Psoas muscle (tissue), 8 donors: ENCODE results near the gene AP1M2. TPM values are rescaled to one million over a fixed set of nuclear protein-coding genes. Genes with fewer than 3 reads are reported as not detected.

Experiments used
- ATAC-seq, 4 donors: fragments of 200-7000 bp; cut with Tn5 transposase; one replicate each; pipeline ENCODE4 v1.9.1; 2020; ENCODE audit warnings: moderate library complexity in 3 of 4, mild to moderate bottlenecking in 2 of 4
- DNase-seq, 2 donors: peaks; one replicate each; pipeline ENCODE4 v3.0.0-alpha.2; 2020
- H3K27ac ChIP-seq: fragments of 200-600 bp; one replicate; pipeline ENCODE4 v1.8.0; 2022
- H3K27me3 ChIP-seq, 3 donors: fragments of 200-600 bp in 1 of 3; one replicate each; pipeline versions ENCODE4 v1.6.1 to v1.8.0; 2013 to 2022; ENCODE audit warnings: low read length in 2 of 3, mild to moderate bottlenecking in 2 of 3, moderate library complexity in 1 of 3; ENCODE audit not compliant: insufficient read depth in 3 of 3
- H3K36me3 ChIP-seq, 2 donors: fragments of 200-600 bp in 1 of 2; one replicate each; pipeline versions ENCODE4 v1.6.1 to v1.8.0; 2013 to 2022; ENCODE audit warnings: low read depth in 1 of 2, mild to moderate bottlenecking in 1 of 2, moderate library complexity in 1 of 2; ENCODE audit not compliant: insufficient read depth in 1 of 2
- H3K4me1 ChIP-seq: fragments of 200-600 bp; one replicate; pipeline ENCODE4 v1.8.0; 2022
- H3K4me3 ChIP-seq: fragments of 200-600 bp; one replicate; pipeline ENCODE4 v1.8.0; 2022; ENCODE audit warnings: mild to moderate bottlenecking
- H3K9me3 ChIP-seq: fragments of 200-600 bp; one replicate; pipeline ENCODE4 v1.8.0; 2022
- WGBS, 3 donors: extraction: QIAGEN DNeasy Blood & Tissue Kit; methylation state at CpG; one replicate each; pipeline versions ENCODE4 v1.1.6 to v1.1.7; 2013; 5-methylcytosine and 5-hydroxymethylcytosine counted together
- intact Hi-C, 2 donors: fragments of 100-400 bp; cut with DNase I; formaldehyde crosslinking; loops; one replicate each; pipeline versions ENCODE4 v1.11.0 to v1.14.2; 2022
- polyA plus RNA-seq, 3 donors: library from polyadenylated mRNA; stranded (reverse); fragments of 200-250 nt; gene quantifications; one replicate each; pipeline ENCODE4 v1.2.3, GENCODE V29; 2013
- total RNA-seq, 4 donors: library from RNA; stranded (reverse); fragmentation: NEBNext Ultra II Directional in 2 of 4; extraction: Animal tissue kit (Norgen Biotek cat#: 25700) in 2 of 4; gene quantifications; one replicate each; pipeline versions ENCODE4 v1.2.1 to v1.2.4, GENCODE V29; 2021 to 2023
- TF ChIP-seq, protein P1 (sequence below): fragments of 200-600 bp; IDR thresholded peaks from one replicate; pipeline ENCODE4 v1.8.0; 2022; ENCODE audit warnings: antibody characterized with exemption
- donor health status: healthy with polysubstance abuse.
- donor health status: DM: no; HTN: no; CAD: no; lungs with moderate emphysema.
- donor health status: Bipolar disorder and iron deficiency.
- donor health status: healthy.
- donor health status: DM: yes; HTN: yes; CAD: no.
- donor health status: DM: no; HTN: no; CAD: no.
- donor health status: DM: no; HTN: no; CAD: no.
- donor health status: DM: yes; HTN: yes; CAD: no.

The AP1M2 gene
- total and polyA plus RNA-seq, 7 donors = 0.13 TPM; not detected in 6

- Histone ChIP-seq H3K27ac (no peak overlapping the region), H3K36me3 (peaks cover 7 to 95% of the 10 kb centered on the region in 2 donors), H3K27me3 (no peaks in the 10 kb centered on the region), H3K4me1 (no peaks in the 10 kb centered on the region), H3K9me3 (no peaks in the 10 kb centered on the region), H3K4me3 (no peak overlapping the region)
- ATAC-seq (peak in 1 of 4 donors; percentile 2), DNase-seq (peak in 1 of 2 donors; percentile 54)
- intact Hi-C loops = no loop called here
- WGBS, 3 donors = 89 to 93% (median 90%) methylated on average over 31 to 33 of the region's 33 CpGs
- TF ChIP-seq, protein P1, sequence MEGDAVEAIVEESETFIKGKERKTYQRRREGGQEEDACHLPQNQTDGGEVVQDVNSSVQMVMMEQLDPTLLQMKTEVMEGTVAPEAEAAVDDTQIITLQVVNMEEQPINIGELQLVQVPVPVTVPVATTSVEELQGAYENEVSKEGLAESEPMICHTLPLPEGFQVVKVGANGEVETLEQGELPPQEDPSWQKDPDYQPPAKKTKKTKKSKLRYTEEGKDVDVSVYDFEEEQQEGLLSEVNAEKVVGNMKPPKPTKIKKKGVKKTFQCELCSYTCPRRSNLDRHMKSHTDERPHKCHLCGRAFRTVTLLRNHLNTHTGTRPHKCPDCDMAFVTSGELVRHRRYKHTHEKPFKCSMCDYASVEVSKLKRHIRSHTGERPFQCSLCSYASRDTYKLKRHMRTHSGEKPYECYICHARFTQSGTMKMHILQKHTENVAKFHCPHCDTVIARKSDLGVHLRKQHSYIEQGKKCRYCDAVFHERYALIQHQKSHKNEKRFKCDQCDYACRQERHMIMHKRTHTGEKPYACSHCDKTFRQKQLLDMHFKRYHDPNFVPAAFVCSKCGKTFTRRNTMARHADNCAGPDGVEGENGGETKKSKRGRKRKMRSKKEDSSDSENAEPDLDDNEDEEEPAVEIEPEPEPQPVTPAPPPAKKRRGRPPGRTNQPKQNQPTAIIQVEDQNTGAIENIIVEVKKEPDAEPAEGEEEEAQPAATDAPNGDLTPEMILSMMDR = no peak
These were observed 29.4 kb downstream of the AP1M2 start for GRCh38 chr19:10557603-10558197.

DNA sequence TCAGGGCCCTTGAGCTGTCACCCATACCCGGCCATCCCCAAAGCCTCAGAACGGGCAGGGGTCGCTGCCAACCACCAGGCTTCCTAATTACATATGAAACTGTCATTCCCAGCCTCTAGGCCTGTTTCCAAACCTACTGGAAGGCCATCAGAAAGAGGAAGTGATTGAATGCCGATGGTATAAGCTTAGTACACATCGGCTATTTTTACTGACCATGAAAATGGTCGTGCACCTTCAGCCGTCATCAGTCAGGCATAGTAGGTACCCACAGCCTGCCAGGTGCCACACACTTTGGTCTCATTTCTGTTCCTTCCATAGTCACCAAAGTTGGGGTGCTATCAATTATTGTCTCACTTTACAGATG is 31.5 kb downstream of the AP1M2 start:
- 51 to 69% (median 56%) methylated on average over 7 of the region's 7 CpGs for WGBS, 3 donors
- Histone ChIP-seq H3K9me3 (no peaks in the 10 kb centered on the region), H3K27ac (no peak overlapping the region), H3K36me3 (peaks cover 7 to 100% of the 10 kb centered on the region in 2 donors), H3K4me1 (no peaks in the 10 kb centered on the region), H3K27me3 (no peaks in the 10 kb centered on the region), H3K4me3 (no peak overlapping the region)
- TF ChIP-seq, protein P1 = no peak
- no peak for DNase-seq
- peak in 1 of 4 donors; percentile 4 for ATAC-seq
- intact Hi-C loops = no loop called here

DNA sequence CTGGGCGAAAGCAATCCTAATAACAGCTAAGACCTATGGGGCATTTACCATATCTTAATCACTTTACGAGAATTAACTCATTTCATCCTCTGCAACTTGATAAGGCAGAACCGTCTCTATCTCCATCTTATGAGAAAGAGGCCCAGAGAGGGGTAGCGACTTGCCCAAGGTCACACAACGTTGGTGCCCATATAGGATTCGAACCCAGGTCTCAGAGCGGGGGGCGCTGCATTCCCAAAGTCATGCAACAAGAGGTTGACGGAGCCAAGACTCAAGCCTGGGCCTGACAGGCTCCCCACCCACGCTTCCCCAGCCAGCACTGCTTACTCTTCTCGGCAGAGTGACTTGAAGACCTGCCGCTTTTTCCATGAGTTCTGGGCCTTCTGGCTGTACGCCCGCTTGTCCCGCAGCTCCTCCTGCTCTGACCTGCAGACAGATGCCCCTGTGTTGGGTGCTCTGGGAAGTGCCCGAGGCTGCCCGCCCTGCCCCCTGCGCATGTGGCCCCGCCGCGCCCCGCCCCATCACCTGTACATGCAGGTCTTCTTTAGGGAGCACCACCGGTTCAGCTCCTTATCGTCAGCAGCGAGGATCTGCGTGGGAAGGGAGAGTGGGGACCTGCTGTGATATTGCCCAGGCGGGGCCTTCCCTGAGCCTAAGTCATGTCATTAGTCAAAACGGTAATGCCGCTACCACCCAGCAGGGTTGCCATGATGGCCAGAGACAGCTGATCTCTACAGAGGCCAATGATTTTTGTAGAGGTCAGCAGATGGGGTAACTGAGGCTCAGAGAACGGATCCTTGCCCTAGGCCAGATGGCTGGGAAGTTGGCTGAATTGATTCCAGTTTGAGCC is 32.1 kb downstream of the AP1M2 start:
- peak; percentile 16 to 50 (median 40) for ATAC-seq
- 77 to 85% (median 78%) methylated on average over 30 of the region's 30 CpGs for WGBS, 3 donors

GRCh38 chr19:10553943-10554381 is 33.1 kb downstream of the AP1M2 start:
- TF ChIP-seq, protein P1 = no peak
- Histone ChIP-seq H3K9me3 (no peaks in the 10 kb centered on the region), H3K4me3 (no peak overlapping the region), H3K4me1 (no peaks in the 10 kb centered on the region), H3K27me3 (no peaks in the 10 kb centered on the region), H3K36me3 (peaks cover 7 to 100% of the 10 kb centered on the region in 2 donors), H3K27ac (no peak overlapping the region)
- 51 to 56% (median 56%) methylated on average over 12 of the region's 12 CpGs for WGBS, 3 donors
- ATAC-seq = no peak
- intact Hi-C loops = no loop called here
- peak in 1 of 2 donors; percentile 58 for DNase-seq

More for the DNA sequence above, 32.1 kb downstream of the AP1M2 start:
- Histone ChIP-seq H3K4me1 (no peaks in the 10 kb centered on the region), H3K36me3 (peaks cover 7 to 100% of the 10 kb centered on the region in 2 donors), H3K4me3 (no peak overlapping the region), H3K27me3 (no peaks in the 10 kb centered on the region), H3K27ac (no peak overlapping the region), H3K9me3 (no peaks in the 10 kb centered on the region)
- DNase-seq = peak in 1 of 2 donors; percentile 46
- TF ChIP-seq, protein P1 = no peak
- intact Hi-C loops = no loop called here
